Right cardiac atrium (tissue), 5 donors: ENCODE results near the gene PUS3. TPM values are rescaled to one million over a fixed set of nuclear protein-coding genes. Genes with fewer than 3 reads are reported as not detected.

Experiments
- ATAC-seq, 2 donors: fragments of 200-7000 bp; cut with Tn5 transposase; one replicate each; pipeline versions ENCODE4 v1.8.0 to v1.9.1; 2020; ENCODE audit warnings: moderate library complexity in 2 of 2, mild to moderate bottlenecking in 1 of 2
- DNase-seq, 3 donors: peaks; one replicate each; pipeline ENCODE4 v3.0.0-alpha.2; 2020
- H3K27ac ChIP-seq: one replicate; pipeline ENCODE4 v1.5.1; 2013; ENCODE audit warnings: mild to moderate bottlenecking, low read length, control low read depth, moderate library complexity
- H3K27me3 ChIP-seq: one replicate; pipeline ENCODE4 v1.6.1; 2013; ENCODE audit not compliant: control insufficient read depth, insufficient read depth
- H3K4me1 ChIP-seq: one replicate; pipeline ENCODE4 v1.6.1; 2013; ENCODE audit warnings: low read length; ENCODE audit not compliant: control insufficient read depth, insufficient read depth
- H3K4me3 ChIP-seq: one replicate; pipeline ENCODE4 v1.5.1; 2013; ENCODE audit warnings: low read length, control low read depth
- H3K9me3 ChIP-seq: one replicate; pipeline ENCODE4 v1.6.1; 2013; ENCODE audit warnings: low read length; ENCODE audit not compliant: control insufficient read depth
- WGBS: extraction: QIAGEN DNeasy Blood & Tissue Kit; methylation state at CpG from one replicate; pipeline ENCODE4 v1.1.7; 2013; 5-methylcytosine and 5-hydroxymethylcytosine counted together
- intact Hi-C, 4 donors: fragments of 100-400 bp; cut with DNase I; formaldehyde crosslinking; loops; one replicate each; pipeline versions ENCODE4 v1.11.0 to v1.14.0; 2022 to 2023
- polyA plus RNA-seq: library from polyadenylated mRNA; stranded (reverse); fragments of 200-250 nt; gene quantifications from one replicate; pipeline ENCODE4 v1.2.3, GENCODE V29; 2013
- total RNA-seq, 4 donors: library from RNA; stranded (reverse); fragmentation: NEBNext Ultra II Directional; extraction: Animal tissue kit (Norgen Biotek cat#: 25700); gene quantifications; one replicate each; pipeline ENCODE4 v1.2.1, GENCODE V29; 2021
- donor health status: healthy with polysubstance abuse.
- donor health status: DM: no; HTN: yes; CAD: no.
- donor health status: DM: no; HTN: no; CAD: no.
- donor health status: DM: no; HTN: yes; CAD: no; lungs with severe emphysema.
- donor health status: DM: yes; HTN: yes; CAD: no.

Gene PUS3
- total and polyA plus RNA-seq, 5 donors = 5.7 to 9.5 (median 9.0) TPM

- intact Hi-C loops = no loop called here
Measured at GRCh38 chr11:125926682-125927081, 23.7 kb upstream of the PUS3 start.

GRCh38 chr11:125925804-125926203, 22.8 kb upstream of the PUS3 start:
- Histone ChIP-seq H3K27ac (no peak overlapping the region), H3K9me3 (no peaks in the 10 kb centered on the region), H3K4me1 (no peaks in the 10 kb centered on the region), H3K27me3 (no peaks in the 10 kb centered on the region), H3K4me3 (no peak overlapping the region)
- DNase-seq (no peak), ATAC-seq (no peak)
- 61% methylated on average over 3 of the region's 3 CpGs for WGBS
- intact Hi-C loops = no loop called here

More at GRCh38 chr11:125926682-125927081, 23.7 kb upstream of the PUS3 start:
- 91% methylated on average over 12 of the region's 12 CpGs for WGBS
- Histone ChIP-seq H3K27me3 (no peaks in the 10 kb centered on the region), H3K4me1 (no peaks in the 10 kb centered on the region), H3K27ac (no peak overlapping the region), H3K9me3 (no peaks in the 10 kb centered on the region), H3K4me3 (no peak overlapping the region)
- ATAC-seq (no peak), DNase-seq (no peak)

- intact Hi-C loops = no loop called here
- H3K4me1 ChIP-seq = no peaks in the 10 kb centered on the region
- ATAC-seq (no peak), DNase-seq (no peak)
- no peaks in the 10 kb centered on the region for H3K9me3 ChIP-seq
- H3K27me3 ChIP-seq = no peaks in the 10 kb centered on the region
- no peak overlapping the region for H3K4me3 ChIP-seq
- no peak overlapping the region for H3K27ac ChIP-seq
- WGBS = 52% methylated on average over 6 of the region's 6 CpGs
Measured at GRCh38 chr11:125925247-125925740, 22.3 kb upstream of the PUS3 start.

GRCh38 chr11:125924384-125925007, 21.5 kb upstream of the PUS3 start:
- Histone ChIP-seq H3K9me3 (no peaks in the 10 kb centered on the region), H3K4me1 (no peaks in the 10 kb centered on the region), H3K27ac (no peak overlapping the region), H3K27me3 (no peaks in the 10 kb centered on the region), H3K4me3 (no peak overlapping the region)
- 89% methylated on average over 9 of the region's 9 CpGs for WGBS
- ATAC-seq (peak in 1 of 2 donors; percentile 16), DNase-seq (no peak)
- intact Hi-C loops = loop anchor here in 2 of 4 donors (5.0 kb wide), 2 partner anchors 268 to 273 kb away; no protein-coding TSS in a partner anchor

DNA sequence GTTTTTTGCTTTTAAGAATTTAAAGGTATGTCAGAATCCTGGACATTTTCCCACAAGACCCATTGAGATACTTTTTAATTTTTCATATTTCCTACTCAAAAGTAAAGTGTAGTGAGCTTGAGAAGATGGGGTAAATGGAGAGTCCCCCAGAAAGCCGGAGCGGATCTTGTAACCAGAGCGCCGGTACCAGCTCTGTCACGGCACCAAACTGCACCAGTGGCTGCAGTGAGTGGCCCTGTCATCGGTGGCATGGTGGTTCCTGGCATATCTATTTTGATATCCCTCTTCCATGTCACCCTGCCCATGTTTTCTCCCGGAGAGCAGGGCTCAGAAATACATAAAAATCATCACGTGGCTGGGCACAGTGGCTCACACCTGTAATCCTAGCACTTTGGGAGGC, 20.6 kb upstream of the PUS3 start:
- Histone ChIP-seq H3K27me3 (no peaks in the 10 kb centered on the region), H3K27ac (no peak overlapping the region), H3K4me3 (no peak overlapping the region), H3K9me3 (no peaks in the 10 kb centered on the region), H3K4me1 (no peaks in the 10 kb centered on the region)
- intact Hi-C loops = loop anchor here (1.0 to 5.0 kb wide), 4 partner anchors 269 to 274 kb away; no protein-coding TSS in a partner anchor
- WGBS = 94% methylated on average over 8 of the region's 8 CpGs
- no peak for ATAC-seq
- no peak for DNase-seq

DNA sequence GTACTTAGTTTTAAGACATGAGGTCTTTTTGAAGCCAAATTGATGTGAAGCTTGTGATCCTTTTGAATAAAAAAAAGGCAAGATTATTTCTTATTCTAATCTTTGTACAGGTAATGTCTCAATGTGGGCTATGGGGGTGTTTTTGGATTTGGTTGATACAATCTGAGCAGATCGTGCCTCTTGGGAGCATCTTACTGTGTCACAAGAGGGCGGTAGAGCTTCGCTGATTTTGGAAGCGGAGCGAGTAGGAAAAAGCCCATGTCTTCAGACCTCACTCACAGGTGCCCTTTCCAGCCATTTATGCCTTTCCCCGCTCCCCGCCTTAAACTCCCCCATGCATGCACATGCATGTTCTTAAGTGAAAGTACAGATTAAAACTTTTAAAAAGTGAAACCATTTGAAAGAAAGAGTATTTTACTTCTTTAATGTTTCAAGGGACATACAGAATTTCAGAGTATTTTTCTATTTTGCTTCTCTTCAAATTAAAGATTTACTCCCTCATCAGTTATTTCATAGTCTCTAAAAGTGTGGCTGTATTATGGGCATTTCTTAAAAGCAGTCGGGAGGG, 20.1 kb upstream of the PUS3 start:
- WGBS = 6% methylated on average over 8 of the region's 8 CpGs
- Histone ChIP-seq H3K4me1 (no peaks in the 10 kb centered on the region), H3K27me3 (no peaks in the 10 kb centered on the region), H3K4me3 (no peak overlapping the region), H3K9me3 (no peaks in the 10 kb centered on the region), H3K27ac (no peak overlapping the region)
- DNase-seq (peak; percentile 53 to 79 (median 67)), ATAC-seq (peak; percentile 62 to 83)
- intact Hi-C loops = loop anchor here (1.0 to 5.0 kb wide), 4 partner anchors 269 to 274 kb away; no protein-coding TSS in a partner anchor

DNA sequence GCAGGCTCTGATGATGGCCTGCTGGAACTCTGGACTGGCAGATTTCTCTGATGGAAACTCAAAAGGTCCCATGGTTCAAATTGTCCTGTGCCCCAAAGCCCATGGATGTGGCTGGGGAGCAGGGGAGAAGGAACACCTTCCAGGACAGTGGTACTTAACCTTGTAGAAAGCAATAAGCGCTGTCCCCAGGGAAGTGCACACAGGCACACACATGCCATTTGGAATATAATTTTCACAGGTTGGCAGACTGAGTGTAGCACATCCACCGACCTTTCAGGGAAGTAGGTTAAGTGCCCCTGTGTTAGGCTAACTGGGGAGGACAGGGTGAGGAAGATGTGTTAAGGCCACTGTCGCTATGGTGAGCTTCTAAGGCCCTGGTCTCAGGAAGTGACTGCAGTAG, 19.1 kb upstream of the PUS3 start:
- H3K27ac ChIP-seq = no peak overlapping the region
- H3K4me1 ChIP-seq = no peaks in the 10 kb centered on the region
- WGBS = 77% methylated on average over 3 of the region's 3 CpGs
- no peaks in the 10 kb centered on the region for H3K27me3 ChIP-seq
- ATAC-seq (no peak), DNase-seq (no peak)
- intact Hi-C loops = loop anchor here in 3 of 4 donors (2.0 to 5.0 kb wide), 3 partner anchors 270 to 275 kb away; no protein-coding TSS in a partner anchor
- H3K9me3 ChIP-seq = no peaks in the 10 kb centered on the region
- no peak overlapping the region for H3K4me3 ChIP-seq

GRCh38 chr11:125921042-125921441, 18.0 kb upstream of the PUS3 start:
- no peak for DNase-seq
- intact Hi-C loops = loop anchor here in 2 of 4 donors (5.0 kb wide), 2 partner anchors 271 to 276 kb away; no protein-coding TSS in a partner anchor
- H3K4me1 ChIP-seq = no peaks in the 10 kb centered on the region
- H3K4me3 ChIP-seq = no peak overlapping the region
- no peak overlapping the region for H3K27ac ChIP-seq
- no peaks in the 10 kb centered on the region for H3K27me3 ChIP-seq
- no peaks in the 10 kb centered on the region for H3K9me3 ChIP-seq
- WGBS = 84% methylated on average over 9 of the region's 9 CpGs
- no peak for ATAC-seq

- Histone ChIP-seq H3K4me1 (no peaks in the 10 kb centered on the region), H3K27me3 (no peaks in the 10 kb centered on the region), H3K4me3 (no peak overlapping the region), H3K9me3 (no peaks in the 10 kb centered on the region), H3K27ac (no peak overlapping the region)
- intact Hi-C loops = no loop called here
- no peak for DNase-seq
- no peak for ATAC-seq
- WGBS = 80% methylated on average over 13 of the region's 13 CpGs
Measured at GRCh38 chr11:125918140-125918840, 15.3 kb upstream of the PUS3 start.

- 63% methylated on average over 12 of the region's 12 CpGs for WGBS
- intact Hi-C loops = no loop called here
- H3K4me1 ChIP-seq = no peaks in the 10 kb centered on the region
- no peak for ATAC-seq
- no peak for DNase-seq
- H3K27ac ChIP-seq = no peak overlapping the region
- no peaks in the 10 kb centered on the region for H3K9me3 ChIP-seq
- H3K27me3 ChIP-seq = no peaks in the 10 kb centered on the region
- no peak overlapping the region for H3K4me3 ChIP-seq
Measured at GRCh38 chr11:125916683-125917347, 13.8 kb upstream of the PUS3 start.
